ENCODE results near the gene TPST1.
A peak's percentile ranks its signal among the peaks of the same experiment; 100 is the strongest.
"Not testable (repeated sequence)": the region's sequence is repeated elsewhere in the genome, so short reads cannot be mapped to it uniquely, and the experiment has no call there.

TPST1 gene

DNA sequence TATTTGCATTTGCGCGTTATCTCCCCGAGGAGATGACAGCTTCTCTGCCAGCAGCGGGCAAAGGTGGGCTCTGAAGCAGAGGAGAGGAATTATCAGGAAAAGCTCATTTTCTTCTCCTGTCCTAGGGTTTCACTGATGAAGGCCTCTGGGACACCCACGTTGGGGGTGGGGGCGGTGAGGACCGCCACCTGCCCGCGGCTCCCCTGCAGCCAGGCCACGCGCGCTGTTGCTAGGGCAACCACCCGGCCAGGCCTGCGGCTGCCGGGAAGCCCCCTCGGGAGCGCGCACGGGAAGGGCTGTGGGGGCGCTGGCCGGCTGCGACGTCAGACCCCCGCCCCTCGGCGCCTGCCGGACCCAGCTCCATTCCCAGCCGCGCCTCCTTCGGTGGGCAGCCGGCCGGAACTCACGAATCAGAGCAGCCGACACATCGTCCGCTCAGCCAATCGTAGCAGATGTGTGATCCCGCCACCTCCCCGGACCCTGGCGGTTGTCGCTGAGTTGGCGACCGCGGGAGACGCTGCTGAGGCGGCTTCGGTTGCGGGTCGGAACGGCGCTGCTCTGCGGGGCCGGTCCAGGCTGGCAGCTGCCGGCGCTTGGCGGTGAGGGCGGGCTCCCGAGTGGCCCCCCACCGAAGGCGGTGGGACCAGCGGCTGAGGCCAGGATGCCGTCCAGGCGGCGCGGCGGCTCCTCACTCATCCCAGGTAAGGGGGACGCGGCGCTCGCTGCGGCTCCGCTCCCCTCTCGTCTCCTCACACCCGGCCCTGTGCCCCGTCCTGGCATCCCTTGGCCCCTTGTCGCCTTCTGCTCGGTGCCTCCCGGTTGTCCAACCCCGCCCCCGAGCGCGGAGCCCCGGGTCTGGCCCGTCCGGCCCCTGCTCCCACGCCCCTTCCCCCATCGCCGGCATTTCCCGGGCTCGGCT, at the start of gene TPST1:
TSS of gene TPST1 (plus strand) at position 513 of the 919 bp plus-strand sequence. CDS start 35,092 bp downstream, outside the sequence.
- peak; percentile 77 for DNase-seq (ENCODE audit: low read depth)

DNA sequence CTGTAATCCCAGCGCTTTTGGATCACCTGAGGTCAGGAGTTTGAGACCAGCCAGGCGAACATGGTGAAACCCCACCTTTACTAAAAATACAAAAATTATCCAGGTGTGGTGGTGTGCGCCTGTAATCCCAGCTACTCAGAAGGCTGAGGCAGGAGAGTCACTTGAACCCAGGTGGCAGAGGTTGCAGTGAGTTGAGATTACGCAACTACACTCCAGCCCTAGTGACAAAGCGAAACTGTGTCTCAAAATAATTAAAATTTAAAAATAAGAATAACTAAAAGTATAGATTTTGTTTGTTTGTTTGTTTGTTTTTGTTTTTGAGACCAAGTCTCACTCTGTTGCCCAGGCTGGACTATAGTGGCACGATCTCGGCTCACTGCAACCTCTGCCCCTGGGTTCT, 49.1 kb upstream of the TPST1 start:
- not testable (repeated sequence) for DNase-seq (ENCODE audit: low read depth)

DNA sequence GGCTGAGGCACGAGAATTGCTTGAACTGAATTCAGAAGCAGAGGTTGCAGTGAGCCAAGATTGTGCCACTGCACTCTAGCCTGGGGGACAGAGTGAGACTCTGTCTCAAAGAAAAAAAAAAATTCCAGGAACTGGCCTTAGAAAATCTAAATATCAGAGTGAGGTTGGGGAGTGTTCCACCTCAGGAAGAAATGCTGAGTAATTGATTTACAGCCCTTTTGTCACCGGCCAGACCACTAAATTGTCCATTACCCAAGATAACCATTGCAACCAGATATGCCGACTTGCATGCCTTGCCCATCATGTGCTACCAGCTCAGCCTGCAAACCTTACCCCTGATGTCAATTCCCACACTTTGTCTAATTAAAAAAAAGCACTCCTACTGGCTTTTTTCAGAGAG, 48.1 kb upstream of the TPST1 start:
- DNase-seq (ENCODE audit: low read depth): no peak

DNA sequence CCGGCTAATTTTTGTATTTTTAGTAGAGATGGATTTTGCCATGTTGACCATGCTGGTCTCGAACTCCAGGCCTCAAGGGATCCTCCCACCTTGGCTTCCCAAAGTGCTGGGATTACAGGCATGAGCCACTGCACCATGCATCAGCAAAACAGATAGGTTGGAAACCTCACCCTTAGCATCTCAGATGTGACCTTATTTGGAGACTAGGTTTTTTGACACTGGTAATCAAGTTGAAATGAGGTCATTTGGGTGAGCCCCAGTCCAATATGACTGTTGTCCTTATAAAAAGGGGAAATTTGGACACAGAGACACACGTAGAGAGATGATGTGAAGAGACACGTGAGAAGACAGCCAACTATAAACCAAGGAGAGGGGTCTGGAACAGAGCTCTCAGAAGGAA, 42.5 kb upstream of the TPST1 start:
- DNase-seq (ENCODE audit: low read depth): no peak

DNA sequence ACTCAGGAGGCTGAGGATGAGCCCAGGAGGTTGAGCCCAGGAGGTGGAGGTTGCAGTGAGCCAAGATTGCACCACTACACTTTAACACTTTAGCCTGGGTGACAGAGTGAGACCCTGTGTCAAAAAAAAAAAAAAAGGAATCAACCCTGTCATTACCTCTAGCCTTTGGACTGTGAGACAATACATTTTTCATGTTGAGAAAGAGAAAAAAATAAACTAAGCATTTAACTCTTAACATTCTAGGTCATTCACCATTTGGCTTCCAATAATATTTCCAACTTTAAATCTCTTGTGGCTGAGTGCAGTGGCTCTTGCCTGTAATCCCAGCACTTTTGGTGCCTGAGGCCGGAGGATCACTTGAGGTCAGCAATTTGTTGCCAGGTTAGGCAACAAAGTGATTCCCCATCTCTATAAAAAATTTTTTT, 41.9 kb upstream of the TPST1 start:
- DNase-seq (ENCODE audit: low read depth): no peak

DNA sequence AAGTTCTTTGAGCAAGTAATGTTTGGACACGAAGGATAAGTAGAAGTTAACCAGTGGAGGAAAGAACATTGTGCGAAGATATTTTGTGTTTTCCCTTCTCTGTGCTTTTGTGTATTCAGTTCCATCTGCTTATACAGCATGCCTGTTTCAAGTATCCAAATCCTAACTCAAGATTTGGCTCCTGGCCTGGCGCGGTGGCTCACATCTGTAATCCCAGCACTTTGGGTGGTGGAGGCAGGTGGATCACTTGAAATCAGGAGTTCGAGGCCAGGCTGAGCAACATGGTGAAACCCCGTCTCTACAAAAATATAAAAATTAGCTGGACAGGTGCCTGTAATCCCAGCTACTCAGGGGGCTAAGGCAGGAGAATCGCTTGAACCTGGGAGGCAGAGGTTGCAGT, 40.8 kb upstream of the TPST1 start:
- DNase-seq (ENCODE audit: low read depth): no peak

DNA sequence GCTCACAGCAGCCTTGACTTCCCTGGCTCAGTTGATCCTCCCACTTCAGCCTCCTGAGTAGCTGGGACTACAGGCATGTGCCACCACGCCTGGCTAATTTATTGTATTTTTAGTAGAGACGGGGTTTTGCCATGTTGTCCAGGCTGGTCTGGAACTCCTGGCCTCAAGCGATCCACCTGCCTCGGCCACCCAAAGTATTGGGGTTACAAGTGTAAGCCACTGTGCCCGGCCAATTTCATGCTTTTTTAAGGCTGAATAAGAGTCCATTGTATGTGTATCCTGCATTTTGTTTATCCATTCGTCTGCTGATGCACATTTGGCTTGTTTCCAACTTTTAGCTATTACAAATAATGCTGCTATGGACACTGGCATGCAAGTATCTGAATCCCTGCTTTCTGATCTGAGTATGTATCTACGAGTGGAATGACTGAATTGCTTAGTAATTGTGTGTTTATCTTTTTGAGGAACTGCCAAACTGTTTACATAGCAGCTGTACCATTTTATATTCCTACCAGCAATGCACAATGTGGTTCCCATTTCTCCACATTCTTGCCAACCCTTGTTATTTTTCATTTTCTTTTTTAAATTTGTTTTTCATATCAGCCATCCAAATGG, 37.3 kb upstream of the TPST1 start:
- no peak for DNase-seq (ENCODE audit: low read depth)

DNA sequence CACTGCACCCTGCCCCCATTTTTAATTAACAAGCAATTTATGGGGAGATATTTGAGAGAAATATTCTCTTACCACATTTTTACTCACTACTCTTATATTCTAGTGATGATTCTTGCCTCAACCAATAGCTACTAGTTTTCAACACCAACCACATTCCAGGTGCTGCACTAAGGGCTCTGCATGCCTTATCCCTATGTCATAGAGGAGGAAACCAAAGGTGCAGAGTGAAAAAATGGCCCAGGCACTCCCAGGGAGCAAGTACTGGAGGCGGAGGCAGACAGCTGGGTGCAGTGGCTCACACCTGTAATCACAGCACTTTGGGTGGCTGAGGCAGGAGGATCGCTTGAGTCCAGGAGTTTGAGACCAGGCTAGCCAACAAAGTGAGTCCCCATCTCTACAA, 35.5 kb upstream of the TPST1 start:
- no peak for DNase-seq (ENCODE audit: low read depth)

DNA sequence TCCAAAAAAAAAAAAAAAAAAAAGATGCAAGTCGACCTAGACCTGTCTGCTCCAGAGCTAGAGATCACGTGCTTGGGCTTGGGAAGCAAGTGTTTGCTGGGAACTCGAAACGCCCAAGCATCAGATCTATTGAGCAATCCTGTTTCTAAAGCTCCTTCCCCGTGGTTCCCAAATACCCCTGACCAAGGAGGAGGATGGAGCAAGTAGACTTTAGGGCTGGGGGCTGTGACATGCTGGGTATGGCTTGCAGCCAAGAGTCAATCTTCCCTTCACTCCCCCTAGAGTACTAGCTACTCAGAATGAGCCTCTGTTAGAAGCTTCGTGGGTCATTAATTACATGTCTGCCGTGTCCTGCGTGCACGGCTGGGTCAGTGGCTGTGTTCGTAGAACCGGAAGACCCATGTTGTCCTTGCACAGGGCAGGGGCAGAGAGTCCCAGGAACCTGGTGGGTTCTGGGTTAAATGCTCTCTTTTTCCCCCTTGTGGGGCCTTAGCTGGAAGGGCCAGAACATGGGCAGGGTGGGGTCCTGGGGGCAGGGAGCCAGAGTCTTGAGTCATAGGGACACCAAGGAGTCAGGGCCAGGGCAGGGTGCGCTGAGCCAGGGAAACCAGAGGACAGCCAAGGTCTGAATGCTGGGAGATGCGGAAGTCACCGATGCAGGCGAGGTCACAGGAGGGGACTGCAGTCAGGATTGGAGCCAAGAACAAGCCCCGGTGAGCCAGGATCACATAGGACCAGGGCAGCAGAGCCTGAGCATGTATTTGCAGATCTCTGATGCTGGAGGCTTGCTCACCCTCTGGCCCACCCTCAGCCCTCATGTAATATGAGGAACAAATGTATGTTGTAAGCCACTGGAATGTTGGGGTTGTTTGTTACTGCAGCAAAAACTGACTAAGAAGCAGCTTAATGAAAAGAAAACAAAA, 34.6 kb upstream of the TPST1 start:
- no peak for DNase-seq (ENCODE audit: low read depth)

DNA sequence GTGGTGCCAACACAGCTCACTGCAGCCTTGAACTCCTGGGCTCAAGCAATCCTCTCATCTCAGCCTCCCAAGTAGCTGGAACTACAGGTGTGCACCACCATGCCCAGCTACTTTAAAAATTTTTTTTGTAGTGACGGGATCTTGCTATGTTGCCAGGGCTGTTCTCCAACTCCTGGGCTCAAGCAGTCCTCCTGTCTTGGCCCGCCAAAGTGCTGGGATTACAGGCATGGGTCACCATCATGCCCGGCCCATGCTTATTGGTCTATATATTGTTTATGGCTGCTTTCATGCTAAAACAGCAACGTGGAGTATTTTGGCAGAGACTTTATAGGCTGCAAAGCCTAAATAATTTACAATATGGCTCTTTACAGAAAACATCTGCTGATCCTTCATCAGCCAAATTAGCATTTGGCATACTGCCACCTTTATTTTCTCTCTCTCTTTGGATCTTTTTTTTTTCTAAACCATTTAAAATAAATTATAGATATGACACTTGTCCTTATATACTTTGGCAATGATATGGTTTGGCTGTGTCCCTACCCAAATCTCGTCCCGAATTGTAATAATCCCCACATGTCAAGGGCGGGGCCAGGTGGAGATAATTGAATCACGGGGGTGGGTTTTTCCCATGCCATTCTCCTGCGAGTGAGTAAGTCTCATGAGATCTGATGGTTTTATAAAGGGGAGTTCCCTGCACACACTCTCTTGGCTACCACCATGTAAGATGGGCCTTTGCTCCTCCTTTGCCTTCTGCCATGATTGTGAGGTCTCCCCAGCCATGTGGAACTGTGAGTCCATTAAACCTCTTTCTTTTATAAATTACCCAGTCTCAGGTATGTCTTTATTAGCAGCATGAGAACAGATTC, 32.4 kb upstream of the TPST1 start:
- not testable (repeated sequence) for DNase-seq (ENCODE audit: low read depth)

DNA sequence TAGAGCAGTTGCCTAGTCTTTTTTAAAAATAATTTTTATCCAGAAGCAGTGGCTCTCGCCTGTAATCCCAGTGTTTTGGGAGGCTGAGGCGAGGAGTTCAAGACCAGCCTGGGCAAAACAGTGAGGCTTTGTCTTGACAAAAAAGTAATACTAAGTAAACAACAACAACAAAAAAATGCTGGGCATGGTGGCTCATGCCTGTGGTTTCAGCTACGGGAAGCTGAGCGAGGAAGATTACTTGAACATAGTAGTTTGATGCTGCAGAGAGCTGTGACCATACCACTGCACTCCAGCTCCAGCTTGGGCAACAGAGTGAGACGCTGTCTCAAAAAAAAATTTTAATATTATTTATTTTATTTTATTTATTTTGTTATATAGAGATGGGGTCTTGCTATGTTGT, 31.3 kb upstream of the TPST1 start:
- no peak for DNase-seq (ENCODE audit: low read depth)

DNA sequence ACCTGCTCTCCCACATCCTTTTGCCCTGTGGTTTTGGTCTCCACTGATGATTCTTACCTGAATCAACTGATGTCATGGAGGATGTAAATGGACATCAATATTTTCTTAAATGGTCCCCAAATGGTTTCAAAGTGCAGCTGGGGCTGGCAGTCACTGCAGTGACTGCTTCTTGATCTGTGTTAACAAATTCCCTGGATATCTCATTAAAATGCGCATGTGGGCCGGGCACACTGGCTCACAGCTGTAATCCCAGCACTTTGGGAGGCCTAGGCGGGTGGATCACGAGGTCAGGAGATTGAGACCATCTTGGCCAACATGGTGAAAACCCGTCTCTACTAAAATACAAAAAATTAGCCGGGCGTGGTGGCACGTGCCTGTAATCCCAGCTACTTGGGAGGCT, 30.1 kb upstream of the TPST1 start:
- DNase-seq (ENCODE audit: low read depth): not testable (repeated sequence)

DNA sequence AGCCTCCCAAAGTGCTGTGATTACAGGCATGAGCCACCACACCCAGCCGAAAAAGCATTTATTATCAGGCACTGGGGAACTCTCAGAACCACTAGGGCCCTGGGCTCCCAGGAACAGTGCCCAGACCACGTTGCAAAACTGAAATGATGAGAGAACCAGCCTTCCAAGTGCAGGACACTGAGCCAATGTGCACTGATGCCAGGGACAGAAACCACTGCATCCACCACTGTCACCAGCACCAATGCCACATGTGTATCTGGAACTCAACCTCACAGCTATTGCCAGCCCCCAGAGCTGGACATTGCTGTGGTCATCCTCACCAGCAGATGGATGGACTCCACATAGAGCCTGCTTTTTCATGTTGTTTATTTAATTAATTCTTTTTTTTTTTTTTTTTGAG, 28.2 kb upstream of the TPST1 start:
- no peak for DNase-seq (ENCODE audit: low read depth)

DNA sequence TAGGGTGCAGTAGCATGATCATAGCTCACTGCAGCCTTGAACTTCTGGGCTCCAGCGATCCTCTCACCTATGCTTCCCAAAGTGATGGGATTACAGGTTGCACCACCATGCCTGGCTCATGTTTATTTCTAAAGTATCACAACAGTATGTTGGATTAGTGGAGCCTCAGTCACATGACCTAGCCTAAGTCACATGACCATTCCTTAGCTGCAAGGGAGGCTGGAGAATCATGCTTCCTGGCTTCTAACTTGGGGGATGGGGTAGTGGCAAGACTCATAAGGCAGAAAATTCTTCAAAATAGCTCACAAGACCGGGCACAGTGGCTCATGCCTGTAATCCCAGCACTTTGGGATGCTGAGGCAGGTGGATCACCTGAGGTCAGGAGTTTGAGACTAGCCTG, 26.9 kb upstream of the TPST1 start:
- no peak for DNase-seq (ENCODE audit: low read depth)

DNA sequence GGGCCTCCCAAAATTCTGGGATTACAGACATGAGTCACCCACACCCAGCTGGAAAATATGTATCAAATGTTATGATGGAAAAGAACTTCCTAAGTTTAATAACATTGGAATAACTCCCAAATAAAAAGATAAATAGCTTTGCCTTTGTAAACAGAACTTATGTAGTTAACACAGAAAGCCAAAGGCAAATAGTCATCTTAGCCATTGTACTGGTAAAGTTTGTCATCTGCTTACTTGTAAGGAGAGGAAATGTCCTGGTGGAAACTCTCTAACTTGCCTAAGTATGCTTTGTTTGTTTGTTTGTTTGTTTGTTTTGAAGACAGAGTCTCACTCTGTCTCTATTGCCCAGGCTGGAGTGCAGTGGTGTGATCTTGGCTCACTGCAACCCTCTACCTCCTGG, 23.8 kb upstream of the TPST1 start:
- no peak for DNase-seq (ENCODE audit: low read depth)

DNA sequence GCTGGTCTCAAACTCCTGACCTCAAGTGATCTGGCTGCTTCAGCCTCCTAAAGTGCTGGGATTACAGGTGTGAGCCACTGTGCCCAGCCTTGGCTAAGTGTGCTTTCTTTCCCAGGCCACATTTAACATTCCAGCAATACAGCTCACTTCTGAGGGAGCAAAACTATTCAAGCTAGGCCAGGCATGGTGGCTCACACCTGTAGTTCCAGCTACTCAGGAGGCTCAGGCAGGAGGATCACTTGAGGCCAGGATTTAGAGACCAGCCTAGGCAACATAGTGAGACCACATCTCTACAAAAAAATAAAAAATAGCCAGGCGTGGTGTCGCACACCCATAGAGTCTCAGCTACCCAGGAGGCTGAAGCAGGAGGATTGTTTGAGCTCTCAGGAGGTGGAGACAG, 23.3 kb upstream of the TPST1 start:
- no peak for DNase-seq (ENCODE audit: low read depth)

DNA sequence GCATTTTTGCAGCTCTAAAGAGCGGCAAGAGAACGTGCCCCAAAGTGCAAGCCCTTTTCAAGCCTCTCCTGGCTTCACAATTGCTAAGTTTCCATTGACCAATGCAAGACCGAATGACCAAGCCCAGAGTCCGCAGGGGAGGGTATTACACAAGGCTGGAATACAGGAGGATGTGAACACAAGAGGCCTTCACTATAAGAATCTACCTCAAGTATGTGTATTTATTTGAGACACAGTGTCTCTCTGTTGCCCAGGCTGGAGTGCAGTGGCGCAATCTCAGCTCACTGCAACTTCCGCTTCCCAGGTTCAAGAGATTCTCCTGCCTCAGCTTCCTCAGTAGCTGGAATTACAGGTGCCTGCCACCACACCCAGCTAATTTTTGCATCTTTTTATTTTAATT, 22.2 kb upstream of the TPST1 start:
- DNase-seq (ENCODE audit: low read depth): no peak

DNA sequence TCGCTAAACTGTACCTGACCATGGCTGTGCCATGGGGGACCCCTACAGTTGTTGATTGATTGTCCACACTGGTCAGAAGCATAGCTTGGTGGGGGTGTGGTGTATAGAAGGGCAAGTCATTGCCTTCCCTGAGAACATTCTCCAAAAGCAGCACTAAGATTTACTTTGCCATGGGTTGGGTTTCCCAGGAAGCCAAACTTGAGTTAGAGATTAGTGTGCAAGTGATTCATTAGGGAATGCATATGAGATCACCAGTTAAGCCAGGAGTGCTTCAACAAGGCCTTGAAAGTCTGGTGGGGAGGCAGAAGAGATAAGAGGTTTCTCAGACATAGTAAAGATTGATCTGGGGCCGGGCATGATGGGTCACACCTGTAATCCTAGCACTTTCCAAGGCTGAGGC, 21.4 kb upstream of the TPST1 start:
- no peak for DNase-seq (ENCODE audit: low read depth)

DNA sequence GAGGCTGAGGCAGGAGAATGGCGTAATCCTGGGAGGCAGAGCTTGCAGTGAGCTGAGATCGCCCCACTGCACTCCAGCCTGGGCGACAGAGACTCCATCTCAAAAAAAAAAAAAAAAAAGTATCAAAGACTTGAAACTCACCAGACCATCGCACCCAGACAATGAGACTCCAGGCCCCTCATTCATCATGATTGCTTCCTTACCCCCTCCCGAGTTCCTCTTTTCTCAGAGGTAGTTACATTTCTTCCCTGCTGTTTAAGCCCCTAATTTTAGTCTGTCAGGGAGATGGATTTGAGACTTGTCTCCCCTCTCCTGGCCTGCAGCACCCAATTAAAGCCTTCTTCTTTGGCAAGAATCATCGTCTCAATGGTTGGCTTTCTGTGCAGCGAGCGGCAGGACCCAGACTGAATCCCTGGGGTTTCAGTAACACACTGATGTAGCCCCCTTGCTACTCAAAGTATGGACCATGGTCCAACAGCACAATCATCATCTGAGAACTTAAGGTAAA, 19.4 kb upstream of the TPST1 start:
- DNase-seq (ENCODE audit: low read depth): no peak

DNA sequence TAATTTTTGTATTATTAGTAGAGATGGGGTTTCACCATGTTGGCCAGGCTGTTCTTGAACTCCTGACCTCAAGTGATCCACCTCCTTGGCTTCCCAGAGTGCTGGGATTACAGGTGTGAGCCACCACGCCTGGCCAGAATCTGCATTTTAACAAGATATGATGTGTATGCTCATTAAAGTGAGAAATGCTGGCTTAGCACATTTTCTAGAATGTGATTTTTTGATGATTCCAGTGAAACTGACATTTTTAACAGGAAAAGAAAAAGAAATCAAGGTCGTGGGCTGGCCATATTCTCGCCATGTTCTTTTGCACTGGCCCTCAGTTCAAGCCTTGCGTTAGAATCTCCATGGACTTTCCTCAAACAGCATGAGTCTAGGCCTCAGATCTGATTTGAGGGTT, 18.1 kb upstream of the TPST1 start:
- no peak for DNase-seq (ENCODE audit: low read depth)

DNA sequence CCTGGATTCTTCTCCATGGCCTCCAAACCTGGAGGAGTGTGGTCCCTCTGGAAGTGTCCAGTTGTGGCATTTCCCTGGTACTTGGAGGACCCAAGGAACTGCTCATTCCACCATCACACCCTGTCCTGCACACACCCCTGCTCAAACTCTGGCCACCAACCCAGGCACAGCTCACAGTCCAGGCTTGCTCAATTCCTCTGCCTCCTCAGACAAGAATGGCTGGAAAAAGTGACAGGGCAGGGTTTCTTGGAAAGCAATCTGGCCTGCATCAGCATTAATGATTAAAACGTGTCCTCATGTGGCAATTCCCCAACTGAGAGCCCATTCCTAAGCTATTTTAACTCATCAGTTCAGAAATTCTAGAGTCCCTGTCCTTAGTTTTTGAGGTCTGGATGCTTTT, 17.2 kb upstream of the TPST1 start:
- no peak for DNase-seq (ENCODE audit: low read depth)

Measured in activated T-cell treated with anti-CD3 and anti-CD28 coated beads for 48 hours (primary cell).